ENCODE data around the gene TRPM7. TPM values are rescaled to one million over a fixed set of nuclear protein-coding genes. Genes with fewer than 3 reads are reported as not detected.

TRPM7 gene
- total and polyA plus RNA-seq, 2 of the 8 experiments (the other 6 are each of a cell fraction or from before 2014, with no cell fraction given), result 7.5 to 33.2 TPM

- no peak for TF ChIP-seq CBX5 (IDR thresholded peaks at IDR 0.05; ENCODE audit: low read depth, low read length)
- TF ChIP-seq, protein P1, sequence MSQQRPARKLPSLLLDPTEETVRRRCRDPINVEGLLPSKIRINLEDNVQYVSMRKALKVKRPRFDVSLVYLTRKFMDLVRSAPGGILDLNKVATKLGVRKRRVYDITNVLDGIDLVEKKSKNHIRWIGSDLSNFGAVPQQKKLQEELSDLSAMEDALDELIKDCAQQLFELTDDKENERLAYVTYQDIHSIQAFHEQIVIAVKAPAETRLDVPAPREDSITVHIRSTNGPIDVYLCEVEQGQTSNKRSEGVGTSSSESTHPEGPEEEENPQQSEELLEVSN (IDR thresholded peaks at IDR 0.05), result no peak
- TF ChIP-seq RAD21 (IDR thresholded peaks at IDR 0.05 in 1 of 2, conservative IDR thresholded peaks at IDR 0.05 in 1 of 2; ENCODE audit: low read depth in 2 of 2, low read length in 2 of 2), result no peak
Measured at GRCh38 chr15:50707878-50708427, 21.4 kb upstream of the TRPM7 start (continued).

Data from H1 (cell line).